Subcutaneous adipose tissue (tissue), 4 donors: ENCODE data around the gene WSB1. TPM values are rescaled to one million over a fixed set of nuclear protein-coding genes. Genes with fewer than 3 reads are reported as not detected.

Experiments
- CTCF ChIP-seq: fragments of 450-650 bp; IDR thresholded peaks from one replicate; pipeline ENCODE4 v1.5.1; 2016; ENCODE audit warnings: low read depth, mild to moderate bottlenecking, control low read depth, antibody characterized with exemption, moderate library complexity
- total RNA-seq, 4 donors: library from RNA; depleted of rRNA; stranded (reverse); fragments of >200 nt; gene quantifications; one replicate each; pipeline ENCODE4 v1.1.0, GENCODE V29; 2016

Gene WSB1
- total RNA-seq, 4 donors from 2014 or later: 134 to 187 (median 158) TPM

DNA sequence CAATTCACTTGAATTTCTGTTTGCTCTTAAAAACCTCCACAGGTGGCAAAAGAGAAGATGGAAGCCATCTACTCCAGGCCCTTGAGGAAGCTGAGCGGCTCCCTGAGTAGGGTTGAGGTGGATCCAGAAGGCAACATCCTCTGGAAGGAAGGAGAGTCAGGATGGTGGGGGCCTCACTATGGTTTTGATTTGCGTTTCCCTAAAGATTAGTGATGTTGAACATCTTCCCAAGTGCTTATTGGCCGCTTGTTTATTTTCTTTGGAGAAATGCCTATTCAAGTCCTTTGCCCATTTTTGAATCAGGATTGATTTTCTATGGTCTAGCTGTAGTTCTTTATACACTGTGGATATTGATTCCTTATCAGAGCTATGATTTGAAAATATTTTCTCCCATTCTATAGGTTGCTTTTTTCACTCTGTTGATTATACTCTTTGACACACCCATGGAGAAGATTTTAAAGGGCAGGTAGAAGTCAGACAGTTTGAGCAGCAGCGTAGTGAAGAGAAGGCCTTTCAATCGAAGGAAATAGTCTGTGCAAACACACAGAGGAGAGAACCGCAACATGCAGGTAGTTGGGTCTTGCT is 58.6 kb downstream of the WSB1 start:
- TF ChIP-seq CTCF: no peak

DNA sequence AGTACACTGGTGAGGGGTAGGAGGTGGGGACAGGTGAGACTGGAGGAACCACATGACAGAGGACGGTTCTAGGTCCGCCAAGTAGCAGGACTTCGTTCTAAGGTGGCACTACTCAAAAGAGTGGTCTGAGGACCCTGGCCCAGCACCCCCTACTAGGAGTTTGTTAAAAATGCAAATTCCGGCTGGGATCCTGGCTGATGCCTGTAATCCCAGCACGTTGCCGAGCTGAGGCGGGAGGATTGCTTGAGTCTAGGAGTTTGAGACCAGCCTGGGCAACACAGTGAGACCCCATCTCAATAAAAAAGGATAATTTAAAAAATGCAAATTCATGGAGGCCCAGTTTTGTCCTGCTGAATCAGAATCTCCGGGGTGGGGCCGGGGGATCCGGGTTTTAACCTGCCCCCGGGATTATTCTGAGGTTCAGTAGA is 59.1 kb downstream of the WSB1 start:
- TF ChIP-seq CTCF: no peak

DNA sequence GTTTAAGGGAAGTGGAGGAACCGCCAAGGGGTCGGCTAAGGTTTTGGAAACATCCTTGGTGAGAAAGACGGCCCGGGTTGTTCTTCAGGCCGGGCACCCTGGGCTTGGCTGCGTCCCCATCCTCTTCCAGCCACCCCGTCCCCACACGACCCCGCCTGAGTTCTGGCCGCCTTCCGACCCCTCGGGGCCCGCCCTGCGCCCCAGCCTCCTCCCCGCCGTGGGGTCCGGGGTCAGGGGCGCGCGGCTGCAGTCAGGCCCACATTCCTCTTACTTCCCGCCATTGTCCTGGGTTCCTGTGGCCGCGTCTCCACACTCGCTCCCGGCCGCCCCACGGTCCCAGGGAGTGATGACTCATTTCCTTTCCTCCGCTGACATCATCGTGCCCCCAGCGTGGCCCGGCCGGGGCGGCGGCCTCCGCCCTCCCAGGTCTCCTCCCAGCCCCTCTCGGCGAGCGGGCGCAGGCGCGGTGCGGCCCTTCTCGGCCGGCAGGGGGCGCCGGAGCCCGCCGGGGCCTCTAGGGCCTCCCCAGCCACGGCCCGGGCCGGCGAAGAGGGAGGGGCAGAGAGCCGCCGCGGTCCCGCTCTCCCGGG is 59.6 kb downstream of the WSB1 start:
- TF ChIP-seq CTCF: no peak

- no peak for TF ChIP-seq CTCF
Observed at GRCh38 chr17:27354051-27354490, 60.2 kb downstream of the WSB1 start.

DNA sequence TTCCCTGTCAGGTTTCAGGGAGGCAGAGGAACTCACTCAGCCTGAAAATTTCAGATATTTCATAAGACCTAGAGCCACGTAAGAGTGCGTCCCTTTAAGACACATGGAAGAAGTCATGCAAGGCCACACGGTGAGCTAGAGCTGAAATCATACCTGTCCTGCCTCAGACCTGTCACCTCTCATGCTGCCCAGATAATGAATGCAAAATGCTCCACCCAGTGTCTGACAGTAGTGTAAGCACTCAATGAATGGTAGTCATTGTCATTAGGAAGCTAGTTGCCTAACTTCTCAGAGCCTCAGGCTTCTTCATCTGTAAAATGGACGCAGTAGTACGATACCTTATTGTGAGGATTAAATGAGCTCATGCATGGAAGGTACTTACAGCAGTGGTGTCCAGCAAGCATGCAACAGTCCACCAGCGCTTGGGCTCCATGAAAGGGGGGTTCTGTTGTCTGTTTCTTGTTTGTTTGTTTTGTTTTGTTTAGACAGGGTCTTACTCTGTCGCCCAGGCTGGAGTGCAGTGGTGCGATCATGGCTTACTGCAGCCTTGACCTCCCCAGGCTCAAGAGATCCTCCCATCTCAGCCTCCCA is 60.7 kb downstream of the WSB1 start:
- no peak for TF ChIP-seq CTCF

DNA sequence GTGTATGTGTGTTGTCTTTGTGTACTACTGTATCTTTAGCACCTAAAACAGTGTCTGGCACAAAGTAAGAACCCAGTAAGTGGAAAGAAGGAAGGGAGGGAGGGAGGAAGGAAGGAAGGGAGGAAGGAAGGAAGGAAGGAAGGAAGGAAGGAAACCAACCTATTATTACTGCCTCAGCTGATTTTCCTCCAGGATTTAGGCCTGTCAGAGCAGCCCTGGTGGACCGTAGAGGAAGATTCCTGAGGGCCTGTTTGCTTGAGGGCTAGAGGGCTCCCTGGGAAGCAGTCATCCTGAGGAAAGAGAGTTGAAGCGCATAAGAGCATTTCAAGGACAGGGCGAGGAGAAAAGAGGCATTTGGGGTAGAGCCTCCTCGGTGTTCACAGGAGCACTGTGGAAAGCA is 61.5 kb downstream of the WSB1 start:
- no peak for TF ChIP-seq CTCF

DNA sequence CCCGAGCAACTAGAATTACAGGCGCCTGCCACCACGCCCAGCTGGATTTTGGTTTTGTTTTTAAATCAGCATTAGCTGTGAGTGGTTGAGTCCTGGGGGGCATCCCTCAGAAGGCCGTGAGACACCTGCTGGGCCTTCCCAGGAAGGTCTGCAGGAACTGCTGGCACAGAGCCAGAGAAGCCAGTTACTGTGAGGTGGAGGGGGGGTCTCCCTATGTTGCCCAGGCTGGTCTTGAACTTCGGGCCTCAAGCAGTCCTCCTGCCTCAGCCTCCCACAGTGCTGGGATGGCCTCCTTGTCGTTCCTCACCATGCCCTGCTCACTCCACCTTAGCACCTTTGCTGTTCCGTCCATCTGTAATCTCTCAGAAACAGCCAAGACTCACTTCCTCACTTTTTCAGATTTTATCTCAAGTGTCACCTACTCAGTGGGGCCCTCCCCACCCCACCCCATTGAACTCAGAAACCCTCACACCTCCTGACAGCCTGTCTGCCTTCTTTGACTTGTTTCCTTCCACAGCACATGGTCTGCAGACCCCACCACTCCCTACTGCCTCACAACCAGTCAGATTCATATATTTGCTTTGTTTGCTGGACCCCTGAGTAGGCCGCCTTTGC is 62.3 kb downstream of the WSB1 start:
- no peak for TF ChIP-seq CTCF
